IMR-90 (cell line): ENCODE results near the gene TSTD1. TPM values are rescaled to one million over a fixed set of nuclear protein-coding genes. Genes with fewer than 3 reads are reported as not detected.

Experiments
- ATAC-seq: fragments of 200-7000 bp; cut with Tn5 transposase; 2 replicates; pipeline ENCODE4 v1.9.1; 2020; ENCODE audit warnings: low read depth, mild to moderate bottlenecking, moderate library complexity
- BruUV-seq: library from RNA; stranded (reverse); fragments of 400-500 nt; replicated peaks from 2 replicates; lab custom pipeline; 2021; lab: Mats Ljungman, UMichigan
- CTCF ChIA-PET: fragments of 300-600 bp; formaldehyde crosslinking; extraction: SDS; loops from one replicate; lab custom pipeline; 2021; ENCODE audit warnings: antibody characterized with exemption; lab: Yijun Ruan, JAX
- POLR2A ChIA-PET: fragments of 300-600 bp; sonication (Branson Sonifier 250); formaldehyde crosslinking; loops from one replicate; lab custom pipeline; 2022; ENCODE audit warnings: antibody characterized with exemption; ENCODE audit not compliant: unreplicated experiment; lab: Charles Lee
- DNase-seq: peaks from one replicate; pipeline ENCODE4 v3.0.0; 2013
- H2AFZ ChIP-seq: replicated peaks from 2 replicates; pipeline ENCODE3; 2013; ENCODE audit warnings: low read length, mild to moderate bottlenecking; ENCODE audit not compliant: poor library complexity
- H2AK5ac ChIP-seq: 2 replicates; pipeline ENCODE4 v1.6.1; 2013; ENCODE audit warnings: low read depth, low read length, inconsistent platforms
- H2AK9ac ChIP-seq: replicated peaks from 2 replicates; pipeline ENCODE3; 2013; ENCODE audit warnings: mild to moderate bottlenecking, low read depth, low read length, moderate library complexity; ENCODE audit not compliant: poor library complexity
- H2BK120ac ChIP-seq: 2 replicates; pipeline ENCODE4 v1.6.1; 2013; ENCODE audit warnings: low read depth, low read length, inconsistent platforms
- H2BK15ac ChIP-seq: 3 replicates; pipeline ENCODE4 v1.6.1; 2013; ENCODE audit warnings: low read depth, low read length, inconsistent platforms
- H2BK20ac ChIP-seq: 2 replicates; pipeline ENCODE4 v1.6.1; 2013; ENCODE audit warnings: low read depth, mild to moderate bottlenecking, inconsistent platforms, low read length, moderate library complexity
- H2BK5ac ChIP-seq: 2 replicates; pipeline ENCODE4 v1.6.1; 2013; ENCODE audit warnings: mild to moderate bottlenecking, low read depth, low read length, inconsistent platforms; ENCODE audit not compliant: poor library complexity, severe bottlenecking
- H3K14ac ChIP-seq: replicated peaks from 2 replicates; pipeline ENCODE4 v1.6.1; 2013; ENCODE audit warnings: low read depth, low read length, inconsistent platforms
- H3K18ac ChIP-seq: 2 replicates; pipeline ENCODE4 v1.6.1; 2013; ENCODE audit warnings: low read depth, low read length, control low read depth
- H3K23ac ChIP-seq: 2 replicates; pipeline ENCODE4 v1.6.1; 2013; ENCODE audit warnings: low read depth, low read length, inconsistent platforms
- H3K27ac ChIP-seq: 2 replicates; pipeline ENCODE4 v1.5.1; 2013; ENCODE audit warnings: mild to moderate bottlenecking, control low read depth, low read length; ENCODE audit not compliant: insufficient read depth
- H3K27me3 ChIP-seq: 2 replicates; pipeline ENCODE4 v1.6.1; 2013; ENCODE audit warnings: low read length; ENCODE audit not compliant: control insufficient read depth, insufficient read depth
- H3K36me3 ChIP-seq: 2 replicates; pipeline ENCODE4 v1.6.1; 2013; ENCODE audit warnings: low read length, mixed read lengths; ENCODE audit not compliant: control insufficient read depth, insufficient read depth
- H3K4ac ChIP-seq: 2 replicates; pipeline ENCODE4 v1.6.1; 2013; ENCODE audit warnings: low read depth, low read length, inconsistent platforms
- H3K4me1 ChIP-seq: 2 replicates; pipeline ENCODE4 v1.6.1; 2013; ENCODE audit warnings: low read length, mixed read lengths; ENCODE audit not compliant: control insufficient read depth, insufficient read depth
- H3K4me2 ChIP-seq: 2 replicates; pipeline ENCODE4 v1.6.1; 2013; ENCODE audit warnings: low read depth, mild to moderate bottlenecking, control low read depth, low read length, moderate library complexity
- H3K4me3 ChIP-seq: 2 replicates; pipeline ENCODE4 v1.5.1; 2013; ENCODE audit warnings: low read depth, mild to moderate bottlenecking, control low read depth, low read length, moderate library complexity; ENCODE audit not compliant: insufficient read depth
- H3K56ac ChIP-seq: 2 replicates; pipeline ENCODE4 v1.6.1; 2013; ENCODE audit warnings: low read length, inconsistent platforms; ENCODE audit not compliant: insufficient read depth; ENCODE audit errors: extremely low read depth
- H3K79me1 ChIP-seq, 2 experiments: 2 replicates each; pipeline ENCODE4 v1.6.1; 2013; ENCODE audit warnings: low read length in 2 of 2, inconsistent platforms in 1 of 2, low read depth in 1 of 2
- H3K9ac ChIP-seq: 2 replicates; pipeline ENCODE4 v1.6.1; 2013; ENCODE audit warnings: low read depth, low read length, control low read depth
- H3K9me1 ChIP-seq: 2 replicates; pipeline ENCODE4 v1.6.1; 2013; ENCODE audit warnings: low read length, inconsistent platforms; ENCODE audit not compliant: insufficient read depth
- H3K9me3 ChIP-seq: 2 replicates; pipeline ENCODE4 v1.6.1; 2013; ENCODE audit warnings: low read length; ENCODE audit not compliant: control insufficient read depth, insufficient read depth
- H4K20me1 ChIP-seq: 2 replicates; pipeline ENCODE4 v1.6.1; 2013; ENCODE audit warnings: low read length, inconsistent platforms; ENCODE audit not compliant: insufficient read depth
- H4K5ac ChIP-seq: 2 replicates; pipeline ENCODE4 v1.6.1; 2013; ENCODE audit warnings: mild to moderate bottlenecking, low read depth, low read length, control low read depth
- H4K8ac ChIP-seq, 2 experiments: 2 replicates each; pipeline ENCODE4 v1.6.1; 2013; ENCODE audit warnings: low read depth in 2 of 2, low read length in 2 of 2, control low read depth in 1 of 2, inconsistent platforms in 1 of 2
- H4K91ac ChIP-seq: 2 replicates; pipeline ENCODE4 v1.6.1; 2013; ENCODE audit warnings: low read depth, low read length, inconsistent platforms; ENCODE audit not compliant: insufficient read depth
- BHLHE40 ChIP-seq: fragments of 150-350 bp; IDR thresholded peaks from 2 replicates; pipeline ENCODE4 v1.6.1; 2016; ENCODE audit warnings: mild to moderate bottlenecking, low read depth, low read length
- CEBPB ChIP-seq: IDR thresholded peaks from 2 replicates; pipeline ENCODE4 v1.6.1; 2012; ENCODE audit warnings: low read depth, low read length, improper control_type of control experiment
- CHD1 ChIP-seq: IDR thresholded peaks from 2 replicates; pipeline ENCODE4 v1.6.1; 2012; ENCODE audit warnings: low read depth, low read length, improper control_type of control experiment
- CTCF ChIP-seq: conservative IDR thresholded peaks from 2 replicates; pipeline ENCODE4 v1.5.1; 2012; ENCODE audit warnings: mild to moderate bottlenecking, low read depth, low read length, improper control_type of control experiment
- ELK1 ChIP-seq: fragments of 150-350 bp; IDR thresholded peaks from 2 replicates; pipeline ENCODE4 v1.6.1; 2016; ENCODE audit warnings: low read depth, mild to moderate bottlenecking, low read length, moderate library complexity, borderline replicate concordance
- FOS ChIP-seq: fragments of 150-350 bp; IDR thresholded peaks from 2 replicates; pipeline ENCODE4 v1.6.1; 2016; ENCODE audit warnings: low read depth, low read length
- MAFK ChIP-seq: IDR thresholded peaks from 2 replicates; pipeline ENCODE4 v1.6.1; 2012; ENCODE audit warnings: low read depth, low read length, improper control_type of control experiment
- MAZ ChIP-seq: IDR thresholded peaks from 2 replicates; pipeline ENCODE4 v1.6.1; 2012; ENCODE audit warnings: low read depth, mild to moderate bottlenecking, low read length, improper control_type of control experiment, moderate library complexity, borderline replicate concordance
- POLR2A ChIP-seq: IDR thresholded peaks from 2 replicates; pipeline ENCODE4 v1.6.1; 2012; ENCODE audit warnings: mild to moderate bottlenecking, low read depth, low read length
- RCOR1 ChIP-seq: IDR thresholded peaks from 2 replicates; pipeline ENCODE4 v1.6.1; 2012; ENCODE audit warnings: mild to moderate bottlenecking, low read length, improper control_type of control experiment; ENCODE audit not compliant: insufficient replicate concordance
- RFX5 ChIP-seq: IDR thresholded peaks from 2 replicates; pipeline ENCODE4 v1.8.0; 2012; ENCODE audit warnings: low read depth, mild to moderate bottlenecking, low read length, moderate library complexity
- SMC3 ChIP-seq: fragments of 150-350 bp; IDR thresholded peaks from 2 replicates; pipeline ENCODE4 v1.6.1; 2016; ENCODE audit warnings: low read depth, mild to moderate bottlenecking, antibody characterized with exemption, low read length, moderate library complexity
- USF2 ChIP-seq: fragments of 150-350 bp; IDR thresholded peaks from 2 replicates; pipeline ENCODE4 v1.6.1; 2017; ENCODE audit warnings: mild to moderate bottlenecking, antibody characterized with exemption, low read length, low read depth
- WGBS, 2 experiments: methylation state at CpG; one replicate each; pipeline versions ENCODE4 v1.1.5 to v1.1.7; 2013; ENCODE audit warnings: missing lambda C conversion rate in 2 of 2; ENCODE audit not compliant: insufficient read length in 1 of 2; ENCODE audit errors: extremely low coverage in 2 of 2; 5-methylcytosine and 5-hydroxymethylcytosine counted together
- dilution Hi-C: fragments of 300-500 bp; cut with HindIII; formaldehyde crosslinking; loops from one replicate; pipeline ENCODE4 v1.14.3; 2018; ENCODE audit warnings: low sequenced_read_pairs; ENCODE audit not compliant: unreplicated experiment
- in situ Hi-C: fragments of 300-500 bp; cut with MboI; formaldehyde crosslinking; loops from 3 replicates; pipeline ENCODE4 v1.14.3; 2019; ENCODE audit warnings: low sequenced_read_pairs, inconsistent platforms, mixed read lengths
- intact Hi-C: fragments of 100-400 bp; cut with micrococcal nuclease; formaldehyde crosslinking; loops from 2 replicates; pipeline ENCODE4 v1.10.0; 2022
- polyA plus RNA-seq, 3 experiments: library from polyadenylated mRNA; depleted of rRNA; stranded (reverse); fragments of >200 nt; gene quantifications; 2 replicates each; pipeline ENCODE4 v1.2.3, GENCODE V29; 2012; ENCODE audit warnings: low replicate concordance in 1 of 3
- total RNA-seq: library from RNA; depleted of rRNA; stranded (reverse); fragments of >200 nt; gene quantifications from 2 replicates; pipeline ENCODE4 v1.2.3, GENCODE V29; 2012

Gene TSTD1
- total and polyA plus RNA-seq, 2 of the 4 experiments (the other 2 are of a cell fraction) = 0.21 TPM; not detected in 1

GRCh38 chr1:161070761-161071160 lies 32.0 kb upstream of the TSTD1 start:
- no peak for DNase-seq
- ChIA-PET CTCF (interaction anchor here (0.7 to 1.8 kb wide), 2 partner anchors 14 to 27 kb away, joined by 3 to 7 read pairs; partner anchors contain the start of gene KLHDC9), POLR2A (no interaction called here)
- Histone ChIP-seq H3K27ac (no peak overlapping the region), H3K4ac (no peak overlapping the region), H4K20me1 (no peaks in the 10 kb centered on the region; the same call in none of the 2 replicates), H3K4me3 (no peak overlapping the region), H3K27me3 (no peaks in the 10 kb centered on the region; the same call in 1 of the 2 replicates), H4K91ac (no peak overlapping the region), H2BK20ac (no peak overlapping the region), H2AFZ (no peak overlapping the region), H3K4me1 (no peaks in the 10 kb centered on the region), H4K8ac (no peak overlapping the region), H2BK5ac (no peak overlapping the region), H3K4me2 (no peak overlapping the region), H2BK120ac (no peak overlapping the region), H3K9ac (no peak overlapping the region), H4K5ac (no peak overlapping the region), H3K18ac (no peak overlapping the region), H3K79me1 (no peaks in the 10 kb centered on the region), H3K36me3 (no peaks in the 10 kb centered on the region), H3K9me1 (no peaks in the 10 kb centered on the region), H3K23ac (no peak overlapping the region), H2AK9ac (no peak overlapping the region), H3K9me3 (no peaks in the 10 kb centered on the region), H3K56ac (no peak overlapping the region), H2BK15ac (no peak overlapping the region), H2AK5ac (no peak overlapping the region), H3K14ac (no peak overlapping the region)
- dilution Hi-C loops = no loop called here
- TF ChIP-seq ELK1 = no peak
- no peak for TF ChIP-seq POLR2A
- no peak for TF ChIP-seq BHLHE40
- TF ChIP-seq RFX5 = no peak
- no peak for TF ChIP-seq RCOR1
- no peak for TF ChIP-seq SMC3
- TF ChIP-seq CEBPB = no peak
- TF ChIP-seq CTCF = no peak
- no peak for TF ChIP-seq CHD1
- no peak for TF ChIP-seq USF2
- no peak for TF ChIP-seq MAZ
- TF ChIP-seq FOS = no peak
- TF ChIP-seq MAFK = no peak
- ATAC-seq = peak; percentile 28; the same call in 1 of the 2 replicates
- BruUV-seq = no TSS peak
- WGBS, 2 experiments = no CpG with 5 or more reads among the region's 4 CpGs
- intact Hi-C loops = no loop called here
- in situ Hi-C loops = no loop called here
